Activated CD4-positive, alpha-beta T cell treated with anti-CD3 and anti-CD28 coated beads, Interleukin-2, amount 50 U/mL, for 16 hours (primary cell): ENCODE results near the gene GADD45A.

ENCODE experiments used
- DNase-seq: peaks from one replicate; pipeline ENCODE4 v3.0.0-alpha.2; 2020

Gene GADD45A

GRCh38 chr1:67690018-67690363 lies 5.0 kb downstream of the GADD45A start:
- DNase-seq, result no peak

- DNase-seq, result no peak
Observed at GRCh38 chr1:67690411-67690810, 5.4 kb downstream of the GADD45A start.

GRCh38 chr1:67691712-67692111 lies 6.7 kb downstream of the GADD45A start:
- DNase-seq, result no peak

- DNase-seq, result no peak
Observed at GRCh38 chr1:67695963-67696362, 11.0 kb downstream of the GADD45A start.

- no peak for DNase-seq
Observed at GRCh38 chr1:67696708-67697107, 11.7 kb downstream of the GADD45A start.

- DNase-seq, result no peak
Observed at GRCh38 chr1:67700220-67700619, 15.2 kb downstream of the GADD45A start.

GRCh38 chr1:67700692-67701410 lies 15.8 kb downstream of the GADD45A start:
- no peak for DNase-seq

- DNase-seq, result no peak
Observed at GRCh38 chr1:67701876-67702275, 16.9 kb downstream of the GADD45A start.

GRCh38 chr1:67704351-67704750 lies 19.4 kb downstream of the GADD45A start:
- DNase-seq, result no peak

- no peak for DNase-seq
Observed at GRCh38 chr1:67705735-67706453, 20.9 kb downstream of the GADD45A start.

- DNase-seq, result no peak
Observed at GRCh38 chr1:67708606-67709005, 23.6 kb downstream of the GADD45A start.

- no peak for DNase-seq
Observed at GRCh38 chr1:67710417-67710816, 25.4 kb downstream of the GADD45A start.

- no peak for DNase-seq
Observed at GRCh38 chr1:67711158-67711854, 26.3 kb downstream of the GADD45A start.

- DNase-seq, result no peak
Observed at GRCh38 chr1:67711855-67712212, 26.8 kb downstream of the GADD45A start.

- DNase-seq, result no peak
Observed at GRCh38 chr1:67713057-67713846, 28.3 kb downstream of the GADD45A start.

GRCh38 chr1:67715819-67716218 lies 30.8 kb downstream of the GADD45A start:
- no peak for DNase-seq

GRCh38 chr1:67716800-67717199 lies 31.8 kb downstream of the GADD45A start:
- DNase-seq, result no peak

GRCh38 chr1:67717876-67718275 lies 32.9 kb downstream of the GADD45A start:
- no peak for DNase-seq

GRCh38 chr1:67719329-67720196 lies 34.6 kb downstream of the GADD45A start:
- DNase-seq, result no peak

- no peak for DNase-seq
Observed at GRCh38 chr1:67721112-67721511, 36.1 kb downstream of the GADD45A start.

- DNase-seq, result no peak
Observed at GRCh38 chr1:67721650-67722291, 36.8 kb downstream of the GADD45A start.
